VCaP (cell line): Measurements from ENCODE around the gene TCEA2.

Source experiments
- H3K27ac ChIP-seq: fragments of 450-650 bp; 2 replicates; pipeline ENCODE4 v1.5.1; 2017
- TF ChIP-seq, protein P1 (sequence below): fragments of 450-650 bp; conservative IDR thresholded peaks from 2 replicates; pipeline ENCODE4 v1.5.1; 2017; ENCODE audit warnings: mild to moderate bottlenecking, moderate library complexity

TCEA2 gene

DNA sequence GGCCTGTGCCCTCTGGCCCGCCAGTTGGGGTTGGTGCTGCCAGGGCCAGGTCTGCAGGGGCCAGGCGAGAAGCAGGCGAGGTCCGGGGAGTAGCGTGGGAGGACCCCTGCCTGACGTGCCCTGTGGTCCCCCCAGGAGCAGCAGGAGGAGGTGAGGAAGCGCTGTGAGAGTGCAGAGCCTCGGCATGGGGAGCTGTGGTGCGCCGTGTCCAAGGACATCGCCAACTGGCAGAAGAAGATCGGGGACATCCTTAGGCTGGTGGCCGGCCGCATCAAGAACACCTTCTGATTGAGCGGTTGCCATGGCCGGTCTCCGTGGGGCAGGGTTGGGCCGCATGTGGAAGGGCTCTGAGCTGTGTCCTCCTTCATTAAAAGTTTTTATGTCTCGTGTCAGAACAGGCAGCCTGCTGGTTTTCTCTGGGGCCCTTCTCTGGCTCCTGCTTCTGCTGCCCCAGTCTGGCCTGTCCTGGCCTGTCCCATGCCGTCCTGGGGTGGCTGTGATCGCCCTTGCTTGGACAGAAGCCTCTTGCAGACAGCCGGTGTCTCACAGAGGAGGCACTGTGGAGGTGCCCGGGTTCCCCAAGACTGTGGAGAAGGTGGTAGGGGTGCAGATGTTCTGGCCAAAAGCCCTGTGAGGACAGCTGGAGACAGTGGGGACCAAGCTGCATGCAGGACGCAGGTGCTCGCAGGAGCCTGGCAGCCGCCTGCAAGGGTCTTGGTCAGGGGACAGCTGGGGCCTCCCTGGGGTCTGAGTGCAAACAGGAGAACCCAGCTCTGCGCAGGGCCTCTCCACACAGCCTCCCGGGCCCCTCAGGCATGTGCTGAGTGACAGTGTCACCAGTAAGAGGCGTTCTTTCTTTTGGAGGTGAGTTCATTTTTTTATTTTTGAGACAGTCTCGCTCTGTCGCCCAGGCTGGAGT, 30.0 kb upstream of the TCEA2 start:
- no peak overlapping the region for H3K27ac ChIP-seq
- TF ChIP-seq, protein P1, sequence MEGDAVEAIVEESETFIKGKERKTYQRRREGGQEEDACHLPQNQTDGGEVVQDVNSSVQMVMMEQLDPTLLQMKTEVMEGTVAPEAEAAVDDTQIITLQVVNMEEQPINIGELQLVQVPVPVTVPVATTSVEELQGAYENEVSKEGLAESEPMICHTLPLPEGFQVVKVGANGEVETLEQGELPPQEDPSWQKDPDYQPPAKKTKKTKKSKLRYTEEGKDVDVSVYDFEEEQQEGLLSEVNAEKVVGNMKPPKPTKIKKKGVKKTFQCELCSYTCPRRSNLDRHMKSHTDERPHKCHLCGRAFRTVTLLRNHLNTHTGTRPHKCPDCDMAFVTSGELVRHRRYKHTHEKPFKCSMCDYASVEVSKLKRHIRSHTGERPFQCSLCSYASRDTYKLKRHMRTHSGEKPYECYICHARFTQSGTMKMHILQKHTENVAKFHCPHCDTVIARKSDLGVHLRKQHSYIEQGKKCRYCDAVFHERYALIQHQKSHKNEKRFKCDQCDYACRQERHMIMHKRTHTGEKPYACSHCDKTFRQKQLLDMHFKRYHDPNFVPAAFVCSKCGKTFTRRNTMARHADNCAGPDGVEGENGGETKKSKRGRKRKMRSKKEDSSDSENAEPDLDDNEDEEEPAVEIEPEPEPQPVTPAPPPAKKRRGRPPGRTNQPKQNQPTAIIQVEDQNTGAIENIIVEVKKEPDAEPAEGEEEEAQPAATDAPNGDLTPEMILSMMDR = no peak

DNA sequence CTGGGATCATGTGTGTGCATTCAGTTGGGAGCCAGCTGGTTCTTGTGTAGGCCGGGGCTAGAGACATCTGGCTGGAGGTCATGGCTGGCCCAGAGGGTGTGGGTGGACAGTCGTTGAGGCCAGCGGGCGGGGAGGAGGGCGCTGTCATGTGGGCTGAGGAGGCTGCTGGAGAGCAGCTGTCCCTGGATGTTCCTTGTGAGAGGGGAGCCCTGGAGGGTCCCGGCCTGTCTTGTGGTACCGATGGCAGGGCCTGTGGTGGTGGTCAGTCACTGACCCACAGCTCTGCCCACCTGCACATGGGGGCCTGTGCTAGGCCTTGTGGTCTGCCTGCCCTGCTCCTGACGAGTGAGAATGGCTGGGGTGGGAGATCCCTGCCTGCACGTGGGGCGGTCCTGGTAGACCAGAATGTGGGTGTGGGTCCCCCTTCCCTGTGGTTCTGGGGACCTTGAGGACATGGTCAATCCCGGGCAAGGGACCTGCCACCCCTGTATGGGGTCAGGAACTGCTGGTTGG, 29.0 kb upstream of the TCEA2 start:
- H3K27ac ChIP-seq = no peak overlapping the region
- TF ChIP-seq, protein P1 = no peak

DNA sequence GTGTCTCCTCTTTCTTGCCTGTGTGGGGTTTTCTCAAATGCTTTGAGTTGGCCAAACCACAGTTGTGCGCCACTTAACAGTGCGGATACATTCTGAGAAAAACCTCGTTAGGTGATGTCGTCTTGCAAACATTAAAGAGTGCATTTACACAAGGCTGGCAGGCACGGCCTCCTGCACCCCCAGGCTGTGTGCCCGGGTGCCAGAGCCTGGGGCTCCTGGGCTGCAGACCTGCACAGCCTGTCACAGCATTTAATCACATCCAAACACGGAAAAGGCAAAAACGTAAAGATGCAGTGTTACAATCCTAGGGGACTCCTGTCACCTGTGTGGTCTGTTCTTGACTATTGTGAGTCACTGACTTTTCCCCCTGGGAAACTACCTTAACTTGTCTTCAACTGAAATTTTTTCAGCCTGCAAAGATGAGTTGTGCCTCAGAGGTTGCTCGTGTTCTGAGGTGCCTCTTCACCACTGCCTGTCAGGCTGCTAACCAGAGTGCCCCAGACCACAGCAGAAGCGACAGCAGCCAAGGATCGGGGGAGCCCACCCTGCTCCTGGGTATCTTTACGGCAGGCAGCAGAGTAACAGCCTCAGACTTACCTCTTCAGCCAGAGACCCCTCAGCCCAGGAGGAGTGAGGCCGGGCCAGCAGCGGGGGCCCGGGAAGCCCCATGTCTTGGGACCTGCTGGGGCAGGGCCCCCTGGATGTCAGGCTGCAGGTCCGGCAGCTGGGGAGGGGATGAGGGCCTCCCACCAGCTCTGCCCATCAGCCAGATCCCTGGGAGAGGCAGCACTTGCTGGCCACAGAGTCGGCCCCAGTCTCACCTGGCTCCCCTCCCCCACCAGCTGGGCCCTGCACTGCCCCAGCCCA, 27.7 kb upstream of the TCEA2 start:
- TF ChIP-seq, protein P1 = no peak

DNA sequence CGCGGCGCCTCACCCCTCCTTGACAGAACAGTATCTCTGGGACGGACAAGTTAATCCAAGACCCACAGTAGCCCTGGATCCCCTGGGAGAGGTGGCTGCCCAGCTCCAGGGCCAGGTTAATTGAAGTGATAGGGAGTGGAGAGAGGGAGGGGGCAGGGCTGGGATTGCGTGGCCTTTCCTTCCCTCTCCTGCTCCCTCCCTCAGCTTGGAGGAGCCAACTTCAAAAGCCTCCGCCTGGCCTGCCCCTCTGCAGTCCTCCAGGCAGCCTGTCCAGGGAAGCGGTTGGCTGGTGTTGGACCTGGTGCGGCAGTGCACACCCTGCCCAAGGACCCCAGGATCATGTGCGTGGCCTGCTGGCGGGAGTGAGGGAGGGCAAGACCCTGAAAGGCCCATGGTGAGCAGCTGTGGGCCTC, 27.1 kb upstream of the TCEA2 start, which contains the start of gene C20orf204:
C20orf204 (plus strand) TSS at position 250 of the 413 bp plus-strand sequence; CDS start at position 392, 142 bp downstream.
- H3K27ac ChIP-seq = no peak within 1 kb of the TSS

More for the DNA sequence above, 27.7 kb upstream of the TCEA2 start:
- no peak overlapping the region for H3K27ac ChIP-seq

DNA sequence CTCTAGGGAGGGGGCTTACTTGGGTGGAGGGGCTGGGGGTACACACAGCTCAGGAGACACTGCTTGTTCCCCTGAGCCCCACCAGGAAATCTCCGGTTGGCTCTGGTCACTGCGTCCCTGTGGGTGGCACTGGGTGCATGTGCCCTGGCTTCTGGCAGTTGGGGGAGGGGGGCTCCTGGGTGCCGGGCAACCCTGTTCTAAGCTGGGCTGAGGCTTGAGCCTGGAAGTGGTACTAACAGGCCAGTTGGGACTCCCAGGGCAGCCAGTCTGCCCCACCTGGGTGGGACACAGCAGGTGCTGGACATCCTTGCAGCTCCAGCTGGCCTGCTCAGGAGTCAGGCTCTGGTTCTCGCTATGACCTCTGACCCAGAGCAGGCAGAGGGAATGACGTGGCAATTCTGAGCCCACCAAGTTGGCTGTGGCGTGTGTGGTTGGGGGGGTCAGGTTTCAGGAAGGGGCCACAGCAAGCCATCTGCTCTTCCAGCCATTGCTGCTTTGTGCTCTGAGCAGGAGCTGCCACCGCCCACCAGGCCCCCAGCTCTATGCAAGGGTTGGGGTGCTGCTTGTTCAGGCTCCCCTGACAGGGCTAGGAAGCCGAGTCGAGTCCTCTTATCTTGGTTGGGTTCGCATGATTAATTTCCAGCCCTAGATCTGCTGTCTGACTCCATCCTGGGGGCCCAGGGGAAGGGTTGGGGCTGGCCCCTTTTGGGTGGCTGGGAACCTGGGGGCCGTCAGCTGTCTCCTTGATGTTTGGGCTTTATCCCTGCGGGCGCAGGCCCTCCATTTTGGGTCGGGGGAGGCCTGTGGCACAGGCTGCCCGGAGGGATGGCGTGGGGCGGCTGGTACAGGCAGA, 26.4 kb upstream of the TCEA2 start:
- H3K27ac ChIP-seq = no peak overlapping the region
- TF ChIP-seq, protein P1 = no peak

More for the DNA sequence above, 27.1 kb upstream of the TCEA2 start, which contains the start of gene C20orf204:
- TF ChIP-seq, protein P1 = no peak

DNA sequence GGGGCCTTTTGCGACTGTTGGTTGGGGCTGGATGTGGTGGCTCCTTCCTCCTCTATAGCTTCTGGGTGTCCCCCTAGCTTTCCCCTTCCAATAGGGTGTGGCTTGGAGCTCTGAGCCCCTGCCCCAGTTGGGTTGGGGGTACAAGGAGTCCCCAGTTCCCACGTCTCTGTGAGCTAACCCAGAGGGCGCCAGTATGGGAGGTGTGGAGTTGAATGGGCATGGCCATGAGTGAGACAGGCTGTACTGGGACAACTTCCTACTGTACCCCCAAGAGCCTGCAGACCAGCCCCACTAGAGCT, 25.9 kb upstream of the TCEA2 start:
- peak overlapping the region; percentile 79; the same call in 1 of the 2 replicates for H3K27ac ChIP-seq
- TF ChIP-seq, protein P1 = no peak
